Glutamatergic neuron (in vitro differentiated cells): ENCODE results near the gene PRPF6. TPM values are rescaled to one million over a fixed set of nuclear protein-coding genes. Genes with fewer than 3 reads are reported as not detected.

ENCODE experiments used
- DNase-seq: peaks from one replicate; pipeline ENCODE4 v3.0.0; 2022
- H3K27ac Mint-ChIP-seq: one replicate; pipeline ENCODE4 v1.8.0; 2020; ENCODE audit warnings: mild to moderate bottlenecking, mixed read lengths, inconsistent platforms; ENCODE audit not compliant: unreplicated experiment
- H3K27me3 Mint-ChIP-seq: one replicate; pipeline ENCODE4 v1.8.0; 2020; ENCODE audit warnings: mild to moderate bottlenecking, moderate library complexity, mixed read lengths, inconsistent platforms; ENCODE audit not compliant: unreplicated experiment
- H3K36me3 Mint-ChIP-seq: one replicate; pipeline ENCODE4 v1.8.0; 2020; ENCODE audit warnings: mild to moderate bottlenecking, mixed read lengths, inconsistent platforms; ENCODE audit not compliant: unreplicated experiment
- H3K4me1 Mint-ChIP-seq: one replicate; pipeline ENCODE4 v1.8.0; 2020; ENCODE audit warnings: mild to moderate bottlenecking, low read depth, mixed read lengths, inconsistent platforms; ENCODE audit not compliant: unreplicated experiment
- H3K4me3 Mint-ChIP-seq: one replicate; pipeline ENCODE4 v1.8.0; 2020; ENCODE audit warnings: mild to moderate bottlenecking, mixed read lengths, inconsistent platforms; ENCODE audit not compliant: unreplicated experiment
- H3K9me3 Mint-ChIP-seq: one replicate; pipeline ENCODE4 v1.8.0; 2020; ENCODE audit warnings: mild to moderate bottlenecking, moderate library complexity, mixed read lengths, inconsistent platforms; ENCODE audit not compliant: unreplicated experiment
- CTCF ChIP-seq: fragments of 200-600 bp; sonication (generic); IDR thresholded peaks from one replicate; pipeline ENCODE4 v1.5.0; 2021; ENCODE audit not compliant: partially characterized antibody, unreplicated experiment
- total RNA-seq: library from RNA; stranded (reverse); fragmentation: NEBNext Ultra II Directional; extraction: Animal tissue kit (Norgen Biotek cat#: 25700); gene quantifications from one replicate; pipeline ENCODE4 v1.2.1, GENCODE V29; 2021; ENCODE audit not compliant: unreplicated experiment

Gene PRPF6
- total RNA-seq, 1 donor from 2014 or later = 60.9 TPM

GRCh38 chr20:64041040-64041780 lies 60.3 kb downstream of the PRPF6 start:
- no peak overlapping the region for H3K27ac Mint-ChIP-seq
- no peak overlapping the region for H3K4me3 Mint-ChIP-seq
- no peaks in the 10 kb centered on the region for H3K36me3 Mint-ChIP-seq

GRCh38 chr20:64041781-64042053 lies 60.8 kb downstream of the PRPF6 start:
- peaks cover 9% of the 10 kb centered on the region for H3K9me3 Mint-ChIP-seq
- H3K27ac Mint-ChIP-seq = no peak overlapping the region
- no peak for DNase-seq
- H3K4me1 Mint-ChIP-seq = peaks cover 19% of the 10 kb centered on the region
- no peak overlapping the region for H3K4me3 Mint-ChIP-seq
- no peaks in the 10 kb centered on the region for H3K36me3 Mint-ChIP-seq
- no peak for TF ChIP-seq CTCF
- peaks cover 21% of the 10 kb centered on the region for H3K27me3 Mint-ChIP-seq

More at GRCh38 chr20:64041040-64041780, 60.3 kb downstream of the PRPF6 start:
- Mint-ChIP-seq H3K27me3 (peaks cover 20% of the 10 kb centered on the region), H3K4me1 (peaks cover 23% of the 10 kb centered on the region), H3K9me3 (peaks cover 9% of the 10 kb centered on the region)
- TF ChIP-seq CTCF = no peak
- no peak for DNase-seq

GRCh38 chr20:64042054-64042781 lies 61.3 kb downstream of the PRPF6 start:
- Mint-ChIP-seq H3K4me3 (no peak overlapping the region), H3K27ac (no peak overlapping the region), H3K9me3 (peaks cover 9% of the 10 kb centered on the region), H3K27me3 (peaks cover 24% of the 10 kb centered on the region), H3K4me1 (peaks cover 17% of the 10 kb centered on the region), H3K36me3 (no peaks in the 10 kb centered on the region)
- no peak for TF ChIP-seq CTCF
- no peak for DNase-seq

GRCh38 chr20:64043768-64044167 lies 62.8 kb downstream of the PRPF6 start:
- Mint-ChIP-seq H3K4me1 (peaks cover 15% of the 10 kb centered on the region), H3K4me3 (no peak overlapping the region), H3K27ac (no peak overlapping the region), H3K27me3 (peaks cover 21% of the 10 kb centered on the region), H3K9me3 (peaks cover 7% of the 10 kb centered on the region), H3K36me3 (no peaks in the 10 kb centered on the region)
- TF ChIP-seq CTCF = no peak
- no peak for DNase-seq
